ENCODE data around the gene HSDL2.
A peak's percentile ranks its signal among the peaks of the same experiment; 100 is the strongest.
"Not testable (repeated sequence)": the region's sequence is repeated elsewhere in the genome, so short reads cannot be mapped to it uniquely, and the experiment has no call there.

Gene HSDL2

GRCh38 chr9:112380102-112380824 lies at the start of gene HSDL2:
HSDL2 (plus strand) TSS chr9:112380108; CDS start chr9:112380164, 56 bp downstream.
- peak in 1 of 3 experiments; percentile 21 for DNase-seq (ENCODE audit: low read depth in 3 of 3)

GRCh38 chr9:112331674-112331952 lies 48.3 kb upstream of the HSDL2 start:
- no peak for DNase-seq (ENCODE audit: low read depth in 3 of 3)

GRCh38 chr9:112332214-112332613 lies 47.7 kb upstream of the HSDL2 start:
- DNase-seq (ENCODE audit: low read depth in 3 of 3), result no peak

GRCh38 chr9:112332674-112332976 lies 47.3 kb upstream of the HSDL2 start:
- DNase-seq (ENCODE audit: low read depth in 3 of 3), result no peak

- DNase-seq (ENCODE audit: low read depth in 3 of 3), result peak; percentile 40 to 75 (median 50)
Observed at GRCh38 chr9:112332977-112333638, 46.8 kb upstream of the HSDL2 start, which contains the start of gene PTBP3. PTBP3 (minus strand) TSS chr9:112333619; CDS start chr9:112297865, 35,754 bp downstream.

GRCh38 chr9:112333639-112334431 lies 46.1 kb upstream of the HSDL2 start:
- peak; percentile 81 to 93 (median 90) for DNase-seq (ENCODE audit: low read depth in 3 of 3)

GRCh38 chr9:112334432-112334841 lies 45.5 kb upstream of the HSDL2 start:
- DNase-seq (ENCODE audit: low read depth in 3 of 3), result peak in 2 of 3 experiments; percentile 9 to 46

GRCh38 chr9:112337547-112337946 lies 42.4 kb upstream of the HSDL2 start:
- DNase-seq (ENCODE audit: low read depth in 3 of 3), result no peak

- no peak for DNase-seq (ENCODE audit: low read depth in 3 of 3)
Observed at GRCh38 chr9:112338561-112338960, 41.3 kb upstream of the HSDL2 start.

- no peak for DNase-seq (ENCODE audit: low read depth in 3 of 3)
Observed at GRCh38 chr9:112339886-112340285, 40.0 kb upstream of the HSDL2 start.

- no peak for DNase-seq (ENCODE audit: low read depth in 3 of 3)
Observed at GRCh38 chr9:112341730-112342129, 38.2 kb upstream of the HSDL2 start.

GRCh38 chr9:112348257-112349007 lies 31.5 kb upstream of the HSDL2 start:
- peak; percentile 51 to 76 (median 56) for DNase-seq (ENCODE audit: low read depth in 3 of 3)

GRCh38 chr9:112349008-112349333 lies 30.9 kb upstream of the HSDL2 start:
- no peak for DNase-seq (ENCODE audit: low read depth in 3 of 3)

- no peak for DNase-seq (ENCODE audit: low read depth in 3 of 3)
Observed at GRCh38 chr9:112351184-112351583, 28.7 kb upstream of the HSDL2 start.

GRCh38 chr9:112352209-112352608 lies 27.7 kb upstream of the HSDL2 start:
- no peak for DNase-seq (ENCODE audit: low read depth in 3 of 3)

GRCh38 chr9:112354081-112354743 lies 25.7 kb upstream of the HSDL2 start:
- no peak for DNase-seq (ENCODE audit: low read depth in 3 of 3)

- no peak for DNase-seq (ENCODE audit: low read depth in 3 of 3)
Observed at GRCh38 chr9:112355427-112355897, 24.4 kb upstream of the HSDL2 start.

GRCh38 chr9:112360047-112360804 lies 19.7 kb upstream of the HSDL2 start:
- no peak for DNase-seq (ENCODE audit: low read depth in 3 of 3)

GRCh38 chr9:112361601-112362000 lies 18.3 kb upstream of the HSDL2 start:
- DNase-seq (ENCODE audit: low read depth in 3 of 3), result peak in 1 of 3 experiments; percentile 11

GRCh38 chr9:112364761-112365160 lies 15.1 kb upstream of the HSDL2 start:
- no peak for DNase-seq (ENCODE audit: low read depth in 3 of 3)

- DNase-seq (ENCODE audit: low read depth in 3 of 3), result not testable (repeated sequence)
Observed at GRCh38 chr9:112365257-112365656, 14.7 kb upstream of the HSDL2 start.
